ENCODE data around the gene GCN1.

The GCN1 gene

GRCh38 chr12:120091371-120092090, 103.0 kb downstream of the GCN1 start (continued):
- TF ChIP-seq ZBTB49 (tag by site-specific recombination; IDR thresholded peaks at IDR 0.05; ENCODE audit: low read depth) (no peak), ZNF530 (tag by site-specific recombination; IDR thresholded peaks at IDR 0.05; ENCODE audit: low read depth) (no peak), ZNF133 (tag by site-specific recombination; IDR thresholded peaks at IDR 0.05) (0 out of 2 replicates have a peak, but pooled peaks have one; percentile 27), ZNF514 (tag by site-specific recombination; IDR thresholded peaks at IDR 0.05) (no peak), ZNF366 (tag by site-specific recombination; conservative IDR thresholded peaks at IDR 0.05) (peak; percentile 68), MEIS1 (CRISPR knock-in tag; IDR thresholded peaks at IDR 0.05; ENCODE audit: borderline replicate concordance) (no peak), ZNF10 (tag by site-specific recombination; IDR thresholded peaks at IDR 0.05) (no peak), HOXA7 (CRISPR knock-in tag; IDR thresholded peaks at IDR 0.05; ENCODE audit: borderline replicate concordance) (no peak), ZNF24 (tag by site-specific recombination; IDR thresholded peaks at IDR 0.05) (no peak), MZF1 (tag by site-specific recombination; IDR thresholded peaks at IDR 0.05; ENCODE audit: borderline replicate concordance) (0 out of 2 replicates have a peak, but pooled peaks have one; percentile 46), YY1 (tag by site-specific recombination; IDR thresholded peaks at IDR 0.05) (no peak), ZNF311 (tag by site-specific recombination; IDR thresholded peaks at IDR 0.05; ENCODE audit: borderline replicate concordance) (peak; percentile 81; the same call in 1 of the 2 replicates), ZNF629 (tag by site-specific recombination; IDR thresholded peaks at IDR 0.05) (no peak), SETDB1 (IDR thresholded peaks at IDR 0.05; ENCODE audit: insufficient read length, low read length) (no peak), ZNF621 (tag by site-specific recombination; IDR thresholded peaks at IDR 0.05) (no peak), ZSCAN18 (tag by site-specific recombination; IDR thresholded peaks at IDR 0.05) (0 out of 2 replicates have a peak, but pooled peaks have one; percentile 78), OVOL3 (tag by site-specific recombination; IDR thresholded peaks at IDR 0.05) (no peak), ZNF112 (tag by site-specific recombination; IDR thresholded peaks at IDR 0.05) (peak; percentile 95), ZNF561 (tag by site-specific recombination; IDR thresholded peaks at IDR 0.05; ENCODE audit: borderline replicate concordance) (peak; percentile 37; the same call in 1 of the 2 replicates), ZNF362 (tag by site-specific recombination; IDR thresholded peaks at IDR 0.05) (no peak), ZBTB11 (tag by site-specific recombination; conservative IDR thresholded peaks at IDR 0.05; ENCODE audit: low read depth) (no peak), ZNF677 (tag by site-specific recombination; IDR thresholded peaks at IDR 0.05) (peak; percentile 70; the same call in 1 of the 2 replicates)
